Measurements from ENCODE around the gene ELL. TPM values are rescaled to one million over a fixed set of nuclear protein-coding genes. Genes with fewer than 3 reads are reported as not detected.

The ELL gene
- total RNA-seq, 1 experiment from 2014 or later = 22.9 TPM

DNA sequence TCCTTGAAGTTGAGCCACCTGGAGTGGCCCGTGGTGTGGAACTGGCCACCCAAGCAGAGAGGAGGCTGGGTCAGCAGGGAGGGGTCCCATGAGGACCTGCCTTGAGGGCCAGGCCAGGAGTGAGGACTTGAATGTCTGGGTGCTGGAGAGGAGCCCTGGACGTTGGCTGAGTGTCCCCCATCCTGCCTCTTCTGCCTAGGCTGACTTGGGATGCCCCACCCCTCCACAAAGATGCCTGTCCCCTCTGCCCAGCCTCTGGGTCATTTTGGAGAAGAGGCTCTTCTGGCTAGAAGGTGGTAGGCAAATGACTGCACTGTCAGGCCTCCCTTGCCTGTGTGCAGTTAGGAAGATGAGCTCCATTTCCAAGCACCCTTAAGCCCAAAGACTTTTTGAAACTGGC lies 100.9 kb downstream of the ELL start:
- ATAC-seq (no peak), DNase-seq (ENCODE audit: low read depth, low spot score) (no peak)
- BruUV-seq (replicated peaks) = TSS peak; percentile 43
- TF ChIP-seq SRF (IDR thresholded peaks at IDR 0.05; ENCODE audit: low read depth) (no peak), JUND (IDR thresholded peaks at IDR 0.05) (no peak), YY1 (IDR thresholded peaks at IDR 0.05; ENCODE audit: extremely low read depth, insufficient replicate concordance, low read depth, low read length) (no peak), POLR2AphosphoS5 (IDR thresholded peaks at IDR 0.05; ENCODE audit: low read depth, low read length) (no peak), ZFX (IDR thresholded peaks at IDR 0.05) (no peak), SIN3A (IDR thresholded peaks at IDR 0.05; ENCODE audit: low read depth) (no peak), SP1 (IDR thresholded peaks at IDR 0.05; ENCODE audit: low read depth) (no peak)
- TF ChIP-seq, protein P1, sequence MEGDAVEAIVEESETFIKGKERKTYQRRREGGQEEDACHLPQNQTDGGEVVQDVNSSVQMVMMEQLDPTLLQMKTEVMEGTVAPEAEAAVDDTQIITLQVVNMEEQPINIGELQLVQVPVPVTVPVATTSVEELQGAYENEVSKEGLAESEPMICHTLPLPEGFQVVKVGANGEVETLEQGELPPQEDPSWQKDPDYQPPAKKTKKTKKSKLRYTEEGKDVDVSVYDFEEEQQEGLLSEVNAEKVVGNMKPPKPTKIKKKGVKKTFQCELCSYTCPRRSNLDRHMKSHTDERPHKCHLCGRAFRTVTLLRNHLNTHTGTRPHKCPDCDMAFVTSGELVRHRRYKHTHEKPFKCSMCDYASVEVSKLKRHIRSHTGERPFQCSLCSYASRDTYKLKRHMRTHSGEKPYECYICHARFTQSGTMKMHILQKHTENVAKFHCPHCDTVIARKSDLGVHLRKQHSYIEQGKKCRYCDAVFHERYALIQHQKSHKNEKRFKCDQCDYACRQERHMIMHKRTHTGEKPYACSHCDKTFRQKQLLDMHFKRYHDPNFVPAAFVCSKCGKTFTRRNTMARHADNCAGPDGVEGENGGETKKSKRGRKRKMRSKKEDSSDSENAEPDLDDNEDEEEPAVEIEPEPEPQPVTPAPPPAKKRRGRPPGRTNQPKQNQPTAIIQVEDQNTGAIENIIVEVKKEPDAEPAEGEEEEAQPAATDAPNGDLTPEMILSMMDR (IDR thresholded peaks at IDR 0.05 in 2 of 3, conservative IDR thresholded peaks at IDR 0.05 in 1 of 3; ENCODE audit: borderline replicate concordance in 1 of 3, insufficient read depth in 1 of 3, low read depth in 2 of 3, low read length in 2 of 3) = no peak
- TF ChIP-seq, protein P2, sequence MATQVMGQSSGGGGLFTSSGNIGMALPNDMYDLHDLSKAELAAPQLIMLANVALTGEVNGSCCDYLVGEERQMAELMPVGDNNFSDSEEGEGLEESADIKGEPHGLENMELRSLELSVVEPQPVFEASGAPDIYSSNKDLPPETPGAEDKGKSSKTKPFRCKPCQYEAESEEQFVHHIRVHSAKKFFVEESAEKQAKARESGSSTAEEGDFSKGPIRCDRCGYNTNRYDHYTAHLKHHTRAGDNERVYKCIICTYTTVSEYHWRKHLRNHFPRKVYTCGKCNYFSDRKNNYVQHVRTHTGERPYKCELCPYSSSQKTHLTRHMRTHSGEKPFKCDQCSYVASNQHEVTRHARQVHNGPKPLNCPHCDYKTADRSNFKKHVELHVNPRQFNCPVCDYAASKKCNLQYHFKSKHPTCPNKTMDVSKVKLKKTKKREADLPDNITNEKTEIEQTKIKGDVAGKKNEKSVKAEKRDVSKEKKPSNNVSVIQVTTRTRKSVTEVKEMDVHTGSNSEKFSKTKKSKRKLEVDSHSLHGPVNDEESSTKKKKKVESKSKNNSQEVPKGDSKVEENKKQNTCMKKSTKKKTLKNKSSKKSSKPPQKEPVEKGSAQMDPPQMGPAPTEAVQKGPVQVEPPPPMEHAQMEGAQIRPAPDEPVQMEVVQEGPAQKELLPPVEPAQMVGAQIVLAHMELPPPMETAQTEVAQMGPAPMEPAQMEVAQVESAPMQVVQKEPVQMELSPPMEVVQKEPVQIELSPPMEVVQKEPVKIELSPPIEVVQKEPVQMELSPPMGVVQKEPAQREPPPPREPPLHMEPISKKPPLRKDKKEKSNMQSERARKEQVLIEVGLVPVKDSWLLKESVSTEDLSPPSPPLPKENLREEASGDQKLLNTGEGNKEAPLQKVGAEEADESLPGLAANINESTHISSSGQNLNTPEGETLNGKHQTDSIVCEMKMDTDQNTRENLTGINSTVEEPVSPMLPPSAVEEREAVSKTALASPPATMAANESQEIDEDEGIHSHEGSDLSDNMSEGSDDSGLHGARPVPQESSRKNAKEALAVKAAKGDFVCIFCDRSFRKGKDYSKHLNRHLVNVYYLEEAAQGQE (IDR thresholded peaks at IDR 0.05; ENCODE audit: low read depth) = no peak
- Histone ChIP-seq H3K4me2 (ENCODE audit: low read length) (peak overlapping the region; percentile 100), H3K27ac (ENCODE audit: low read depth, low read length) (peak overlapping the region; percentile 98), H3K4me3 (replicated peaks in 1 of 2; ENCODE audit: low read depth in 1 of 2, low read length in 2 of 2) (peak overlapping the region; percentile 65 to 92), H3K79me2 (ENCODE audit: insufficient read depth, low read length) (peaks cover 64% of the 10 kb centered on the region), H3K4me1 (ENCODE audit: control insufficient read depth in 1 of 2, insufficient read depth in 2 of 2, low read length in 2 of 2) (peaks cover 40 to 79% of the 10 kb centered on the region in 2 experiments), H4K20me1 (ENCODE audit: insufficient read depth) (no peaks in the 10 kb centered on the region), H2AFZ (ENCODE audit: low read depth, low read length, poor library complexity, severe bottlenecking) (no peak overlapping the region), H3K9ac (ENCODE audit: low read length) (peak overlapping the region; percentile 96), H3K27me3 (ENCODE audit: insufficient read depth, low read length) (no peaks in the 10 kb centered on the region), H3K9me3 (ENCODE audit: control insufficient read depth in 1 of 2, insufficient read depth in 1 of 2, low read depth in 1 of 2, low read length in 2 of 2) (no peaks in the 10 kb centered on the region), H3K9me2 (ENCODE audit: insufficient read depth) (no peaks in the 10 kb centered on the region), H3K36me3 (ENCODE audit: control insufficient read depth in 1 of 2, insufficient read depth in 2 of 2, low read length in 2 of 2) (no peaks in the 10 kb centered on the region; a peak in 1 of 4 replicates)
- CTCF ChIA-PET = no interaction called here
- POLR2A ChIA-PET = interaction anchor here (0.5 to 0.6 kb wide), 2 partner anchors 16 to 128 kb away, joined by 4 read pairs; no protein-coding TSS in a partner anchor
- RAD21 ChIA-PET (ENCODE audit: low non-redundant PET in 1 of 2, low total read pairs in 2 of 2, uncharacterized antibody in 2 of 2, unreplicated experiment in 2 of 2) = no interaction called here
- intact Hi-C loops (cut with micrococcal nuclease) = no loop called here
